ENCODE data around the gene GREB1.

GREB1 gene

DNA sequence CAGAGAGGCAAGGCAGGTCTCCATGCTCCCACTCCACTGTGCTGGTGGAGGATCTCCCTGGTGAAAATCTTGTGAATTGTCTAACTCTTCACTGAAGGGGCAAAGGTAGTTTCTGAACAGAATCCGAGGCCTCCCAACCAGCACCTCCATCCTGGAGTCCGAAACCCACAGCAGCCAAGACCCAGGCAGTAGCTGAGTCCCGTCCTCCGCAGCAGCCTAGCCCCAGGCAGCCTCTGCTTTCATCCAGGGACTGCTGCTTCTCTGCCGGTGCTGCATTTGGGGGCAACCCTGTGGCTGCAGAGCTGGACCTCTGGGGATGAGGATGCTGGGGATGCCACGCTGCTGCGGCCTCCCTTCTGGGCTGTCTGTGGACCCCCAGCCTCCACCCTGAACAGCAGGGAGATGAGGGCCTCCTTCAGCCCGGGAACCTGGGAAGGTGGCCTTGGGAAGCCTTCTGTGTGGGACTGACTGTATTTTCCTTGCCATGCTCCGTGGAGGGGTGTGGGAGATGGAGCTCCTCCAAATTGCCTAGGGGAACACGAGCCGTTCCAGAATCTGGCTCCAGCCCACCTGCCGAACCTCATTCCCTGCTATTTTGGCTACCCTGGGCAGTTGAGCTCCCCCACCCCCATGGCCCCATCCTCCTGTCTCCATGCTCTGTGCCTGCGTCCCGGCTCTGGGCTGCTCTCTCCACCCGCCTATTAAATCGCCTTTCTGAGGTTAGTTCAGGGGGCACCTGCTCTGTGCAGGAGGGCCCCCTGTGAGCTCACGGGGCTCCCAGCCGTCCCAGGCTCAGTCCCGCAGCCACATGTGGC is 48.2 kb downstream of the GREB1 start:
- Histone ChIP-seq H2AFZ (ENCODE audit: low read length) (no peak overlapping the region), H3K36me3 (ENCODE audit: insufficient read depth, low read length) (peaks cover 14% of the 10 kb centered on the region; the same call in 1 of the 2 replicates), H3K27me3 (ENCODE audit: insufficient read depth, low read length) (no peaks in the 10 kb centered on the region), H3K27ac (ENCODE audit: low read depth, low read length, poor library complexity, severe bottlenecking) (no peak overlapping the region), H3F3A (ENCODE audit: insufficient read depth, low read length) (no peaks in the 10 kb centered on the region), H3K4me3 (ENCODE audit: low read depth, low read length, poor library complexity, severe bottlenecking) (no peak overlapping the region), H4K20me1 (ENCODE audit: insufficient read depth, low read length) (no peaks in the 10 kb centered on the region), H3K9me2 (ENCODE audit: low read depth, low read length) (no peaks in the 10 kb centered on the region), H3K9me3 (ENCODE audit: low read length) (peaks cover 2% of the 10 kb centered on the region; the same call in 1 of the 2 replicates), H3K79me2 (ENCODE audit: insufficient read depth, low read length) (no peaks in the 10 kb centered on the region), H3K4me1 (ENCODE audit: insufficient read depth, low read length, severe bottlenecking) (no peaks in the 10 kb centered on the region), H3K9ac (ENCODE audit: low read length) (no peak overlapping the region), H3K4me2 (ENCODE audit: low read length) (no peak overlapping the region)
- TF ChIP-seq CTCF (IDR thresholded peaks at IDR 0.05; ENCODE audit: low read length): no peak
- TF ChIP-seq EZH2 (IDR thresholded peaks at IDR 0.05; ENCODE audit: borderline replicate concordance, low read length): no peak

- no peaks in the 10 kb centered on the region for H3K79me2 ChIP-seq (ENCODE audit: insufficient read depth, low read length)
- H3K27me3 ChIP-seq (ENCODE audit: insufficient read depth, low read length): no peaks in the 10 kb centered on the region
- H2AFZ ChIP-seq (ENCODE audit: low read length): no peak overlapping the region
- H3K4me2 ChIP-seq (ENCODE audit: low read length): no peak overlapping the region
- TF ChIP-seq CTCF (IDR thresholded peaks at IDR 0.05; ENCODE audit: low read length): no peak
- TF ChIP-seq EZH2 (IDR thresholded peaks at IDR 0.05; ENCODE audit: borderline replicate concordance, low read length): no peak
- peaks cover 14% of the 10 kb centered on the region; the same call in 1 of the 2 replicates for H3K36me3 ChIP-seq (ENCODE audit: insufficient read depth, low read length)
- H3K9me2 ChIP-seq (ENCODE audit: low read depth, low read length): no peaks in the 10 kb centered on the region
- H4K20me1 ChIP-seq (ENCODE audit: insufficient read depth, low read length): no peaks in the 10 kb centered on the region
- H3K4me1 ChIP-seq (ENCODE audit: insufficient read depth, low read length, severe bottlenecking): no peaks in the 10 kb centered on the region
- peaks cover 2% of the 10 kb centered on the region; the same call in 1 of the 2 replicates for H3K9me3 ChIP-seq (ENCODE audit: low read length)
- H3K27ac ChIP-seq (ENCODE audit: low read depth, low read length, poor library complexity, severe bottlenecking): no peak overlapping the region
- H3K9ac ChIP-seq (ENCODE audit: low read length): no peak overlapping the region
- H3F3A ChIP-seq (ENCODE audit: insufficient read depth, low read length): no peaks in the 10 kb centered on the region
- no peak overlapping the region for H3K4me3 ChIP-seq (ENCODE audit: low read depth, low read length, poor library complexity, severe bottlenecking)
Measured at GRCh38 chr2:11582612-11582861, 48.7 kb downstream of the GREB1 start.

GRCh38 chr2:11582862-11583752 is 49.3 kb downstream of the GREB1 start:
- H3K27me3 ChIP-seq (ENCODE audit: insufficient read depth, low read length): no peaks in the 10 kb centered on the region
- H3K27ac ChIP-seq (ENCODE audit: low read depth, low read length, poor library complexity, severe bottlenecking): no peak overlapping the region
- TF ChIP-seq CTCF (IDR thresholded peaks at IDR 0.05; ENCODE audit: low read length) (peak; percentile 88), EZH2 (IDR thresholded peaks at IDR 0.05; ENCODE audit: borderline replicate concordance, low read length) (no peak)
- H3K4me1 ChIP-seq (ENCODE audit: insufficient read depth, low read length, severe bottlenecking): no peaks in the 10 kb centered on the region
- no peak overlapping the region for H3K4me2 ChIP-seq (ENCODE audit: low read length)
- H3K36me3 ChIP-seq (ENCODE audit: insufficient read depth, low read length): peaks cover 14% of the 10 kb centered on the region; the same call in 1 of the 2 replicates
- no peak overlapping the region for H3K4me3 ChIP-seq (ENCODE audit: low read depth, low read length, poor library complexity, severe bottlenecking)
- H4K20me1 ChIP-seq (ENCODE audit: insufficient read depth, low read length): no peaks in the 10 kb centered on the region
- no peak overlapping the region for H2AFZ ChIP-seq (ENCODE audit: low read length)
- H3F3A ChIP-seq (ENCODE audit: insufficient read depth, low read length): no peaks in the 10 kb centered on the region
- peaks cover 2% of the 10 kb centered on the region; the same call in 1 of the 2 replicates for H3K9me3 ChIP-seq (ENCODE audit: low read length)
- no peaks in the 10 kb centered on the region for H3K9me2 ChIP-seq (ENCODE audit: low read depth, low read length)
- no peak overlapping the region for H3K9ac ChIP-seq (ENCODE audit: low read length)
- no peaks in the 10 kb centered on the region for H3K79me2 ChIP-seq (ENCODE audit: insufficient read depth, low read length)
